ACC112 (cell line): ENCODE results near the gene IRGQ.
A peak's percentile ranks its signal among the peaks of the same experiment; 100 is the strongest.
"Not testable (repeated sequence)": the region's sequence is repeated elsewhere in the genome, so short reads cannot be mapped to it uniquely, and the experiment has no call there.

Source experiments
- H2AFZ ChIP-seq: fragments of 200-600 bp; sonication (generic); one replicate; pipeline ENCODE4 v1.6.0; 2017; ENCODE audit warnings: antibody characterized with exemption, low read length; ENCODE audit not compliant: unreplicated experiment
- H3K27ac ChIP-seq: fragments of 200-600 bp; sonication (generic); 2 replicates; pipeline ENCODE4 v1.5.1; 2014; ENCODE audit warnings: low read depth, mild to moderate bottlenecking, antibody characterized with exemption, low read length, moderate library complexity
- H3K27me3 ChIP-seq: fragments of 200-600 bp; sonication (generic); 2 replicates; pipeline ENCODE4 v1.6.1; 2014; ENCODE audit warnings: mild to moderate bottlenecking, antibody characterized with exemption, low read length, moderate library complexity, mixed read lengths; ENCODE audit not compliant: insufficient read depth
- H3K36me3 ChIP-seq: fragments of 200-600 bp; sonication (generic); 2 replicates; pipeline ENCODE4 v1.6.1; 2016; ENCODE audit warnings: mild to moderate bottlenecking, antibody characterized with exemption, low read length, moderate library complexity, mixed read lengths; ENCODE audit not compliant: insufficient read depth
- H3K4me1 ChIP-seq: fragments of 200-600 bp; sonication (generic); one replicate; pipeline ENCODE4 v1.6.1; 2016; ENCODE audit warnings: low read length, mixed read lengths; ENCODE audit not compliant: insufficient read depth, unreplicated experiment, control insufficient read depth
- H3K4me3 ChIP-seq: fragments of 200-600 bp; sonication (generic); 2 replicates; pipeline ENCODE4 v1.5.1; 2014; ENCODE audit warnings: mild to moderate bottlenecking, low read depth, low read length
- H3K79me2 ChIP-seq: fragments of 200-600 bp; sonication (generic); one replicate; pipeline ENCODE4 v1.6.0; 2016; ENCODE audit warnings: low read length; ENCODE audit not compliant: control insufficient read depth, unreplicated experiment, insufficient read depth

The IRGQ gene

DNA sequence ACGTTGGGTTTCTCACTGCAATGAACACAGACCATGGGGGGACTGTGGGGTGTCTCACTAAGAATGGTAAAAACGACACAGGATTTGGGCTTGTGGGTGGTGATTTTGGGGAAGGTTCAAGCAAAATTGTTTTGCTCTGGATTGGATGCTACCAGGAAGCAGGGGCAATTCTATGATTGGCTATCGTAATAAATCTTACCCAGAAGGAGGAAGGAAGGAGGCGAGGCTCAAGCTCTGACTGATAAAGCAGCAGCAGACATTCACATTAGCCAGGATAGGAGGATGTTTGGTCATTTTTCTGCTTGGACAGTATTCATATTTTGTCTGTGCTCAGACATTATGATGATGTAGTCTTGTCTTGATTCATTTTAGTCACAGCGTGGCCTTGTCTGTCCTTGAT, 1.9 kb upstream of the IRGQ start:
- Histone ChIP-seq H3K79me2 (peaks cover 28% of the 10 kb centered on the region), H3K27ac (no peak overlapping the region), H3K4me3 (peak overlapping the region; percentile 91), H3K4me1 (peaks cover 10% of the 10 kb centered on the region), H2AFZ (no peak overlapping the region), H3K36me3 (no peaks in the 10 kb centered on the region), H3K27me3 (no peaks in the 10 kb centered on the region)

- H3K4me1 ChIP-seq = peaks cover 10% of the 10 kb centered on the region
- peak overlapping the region; percentile 84 for H2AFZ ChIP-seq
- peak overlapping the region; percentile 91 for H3K4me3 ChIP-seq
- H3K79me2 ChIP-seq = peaks cover 32% of the 10 kb centered on the region
- H3K27ac ChIP-seq = peak overlapping the region; percentile 94
- H3K27me3 ChIP-seq = no peaks in the 10 kb centered on the region
- H3K36me3 ChIP-seq = no peaks in the 10 kb centered on the region
Measured at GRCh38 chr19:43596842-43597461, 1.0 kb upstream of the IRGQ start.

DNA sequence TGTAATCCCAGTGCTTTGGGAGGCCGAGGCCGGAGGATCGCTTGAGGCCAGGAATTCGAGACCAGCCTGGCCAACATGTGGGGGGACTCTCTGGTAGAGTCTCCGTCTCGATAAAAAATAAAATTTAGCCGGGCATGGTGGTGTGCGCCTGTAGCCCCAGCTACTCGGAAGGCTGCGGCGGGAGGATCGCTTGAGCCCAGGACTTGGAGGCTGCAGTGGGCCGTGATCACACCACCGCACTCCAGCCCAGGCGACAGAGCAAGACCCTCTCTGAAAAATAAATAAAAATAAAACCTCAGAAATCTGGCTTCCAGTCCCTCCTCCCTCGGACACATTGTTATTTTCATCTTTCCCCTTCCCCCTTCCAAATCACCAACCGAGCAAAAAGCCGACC, 332 bp downstream of the IRGQ start:
- Histone ChIP-seq H3K27me3 (no peaks in the 10 kb centered on the region), H3K27ac (peak overlapping the region; percentile 78), H3K4me3 (peak overlapping the region; percentile 90), H2AFZ (no peak overlapping the region), H3K36me3 (no peaks in the 10 kb centered on the region), H3K4me1 (peaks cover 10% of the 10 kb centered on the region), H3K79me2 (peaks cover 32% of the 10 kb centered on the region)

- H3K79me2 ChIP-seq = peaks cover 32% of the 10 kb centered on the region
- H3K36me3 ChIP-seq = no peaks in the 10 kb centered on the region
- no peaks in the 10 kb centered on the region for H3K27me3 ChIP-seq
- peaks cover 10% of the 10 kb centered on the region for H3K4me1 ChIP-seq
- H3K4me3 ChIP-seq = peak overlapping the region; percentile 90
- no peak overlapping the region for H2AFZ ChIP-seq
- H3K27ac ChIP-seq = peak overlapping the region; percentile 78
Measured at GRCh38 chr19:43594710-43595604, 977 bp downstream of the IRGQ start.

DNA sequence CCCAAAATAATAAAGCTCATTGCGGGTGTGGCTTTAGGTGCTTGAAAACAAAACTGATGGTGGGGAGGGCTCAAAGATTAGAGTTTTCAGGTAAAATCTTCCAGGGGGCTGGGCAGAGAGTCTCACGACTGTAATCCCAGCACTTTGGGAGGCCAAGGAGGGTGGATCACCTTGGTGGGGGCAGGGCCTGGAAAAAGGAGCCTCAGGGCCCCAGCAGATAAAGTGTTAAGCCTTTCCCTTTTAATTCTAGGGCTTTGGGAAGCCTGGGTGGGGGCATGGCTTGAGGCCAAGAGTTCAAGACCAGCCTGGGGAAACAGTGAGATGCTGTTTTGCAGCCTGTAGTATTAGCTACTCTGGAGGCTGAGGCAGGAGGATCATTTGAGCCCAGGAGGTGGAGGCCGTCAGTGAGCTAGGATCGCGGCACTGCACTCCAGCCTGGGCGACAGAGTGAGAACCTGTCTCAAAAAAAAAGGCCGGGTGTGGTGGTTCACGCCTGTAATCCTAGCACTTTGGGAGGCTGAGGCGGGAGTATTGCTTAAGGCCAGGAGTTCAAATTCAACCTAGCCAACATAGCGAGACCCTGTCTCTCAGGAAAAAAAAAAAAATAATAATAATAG, 1.7 kb downstream of the IRGQ start:
- Histone ChIP-seq H3K4me3 (peak overlapping the region; percentile 90; the same call in 1 of the 2 replicates), H3K79me2 (peaks cover 32% of the 10 kb centered on the region), H3K4me1 (peaks cover 10% of the 10 kb centered on the region), H3K36me3 (no peaks in the 10 kb centered on the region), H3K27ac (no peak overlapping the region), H2AFZ (no peak overlapping the region), H3K27me3 (no peaks in the 10 kb centered on the region)

- Histone ChIP-seq H3K4me1 (peaks cover 10% of the 10 kb centered on the region), H3K36me3 (no peaks in the 10 kb centered on the region), H3K27ac (no peak overlapping the region), H2AFZ (no peak overlapping the region), H3K4me3 (no peak overlapping the region), H3K27me3 (no peaks in the 10 kb centered on the region), H3K79me2 (peaks cover 25% of the 10 kb centered on the region)
Measured at GRCh38 chr19:43592800-43593350, 3.1 kb downstream of the IRGQ start.

- Histone ChIP-seq H3K4me3 (no peak overlapping the region), H3K27ac (no peak overlapping the region), H3K27me3 (no peaks in the 10 kb centered on the region), H3K79me2 (peaks cover 18% of the 10 kb centered on the region), H3K4me1 (peaks cover 3% of the 10 kb centered on the region), H2AFZ (no peak overlapping the region), H3K36me3 (no peaks in the 10 kb centered on the region)
Measured at GRCh38 chr19:43591904-43592772, 3.8 kb downstream of the IRGQ start.

DNA sequence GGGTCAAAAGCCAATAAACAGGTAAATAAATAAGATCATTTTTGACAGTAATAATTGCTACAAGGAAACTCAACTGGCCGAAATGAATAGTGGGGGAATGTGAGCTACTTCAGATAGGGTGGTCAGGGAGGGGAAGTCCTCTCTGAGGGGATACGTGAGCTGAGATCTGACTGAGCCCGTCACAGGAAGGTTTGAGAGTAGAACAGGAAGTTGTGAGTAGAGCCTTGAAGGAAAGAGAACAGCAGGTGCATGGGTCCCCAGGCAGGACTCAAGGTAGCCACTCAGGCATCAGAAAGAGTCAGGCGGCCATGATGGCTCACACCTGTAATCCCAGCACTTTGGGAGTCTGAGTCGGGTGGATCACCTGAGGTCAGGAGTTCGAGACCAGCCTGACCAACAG, 6.3 kb downstream of the IRGQ start:
- H2AFZ ChIP-seq = no peak overlapping the region
- H3K4me1 ChIP-seq = no peaks in the 10 kb centered on the region
- H3K79me2 ChIP-seq = peaks cover 15% of the 10 kb centered on the region
- no peaks in the 10 kb centered on the region for H3K36me3 ChIP-seq
- no peak overlapping the region for H3K27ac ChIP-seq
- H3K4me3 ChIP-seq = no peak overlapping the region
- H3K27me3 ChIP-seq = no peaks in the 10 kb centered on the region

GRCh38 chr19:43589277-43589676, 6.7 kb downstream of the IRGQ start:
- H3K4me3 ChIP-seq = no peak overlapping the region
- H2AFZ ChIP-seq = no peak overlapping the region
- H3K36me3 ChIP-seq = no peaks in the 10 kb centered on the region
- no peaks in the 10 kb centered on the region for H3K27me3 ChIP-seq
- H3K27ac ChIP-seq = no peak overlapping the region
- peaks cover 14% of the 10 kb centered on the region for H3K79me2 ChIP-seq
- H3K4me1 ChIP-seq = no peaks in the 10 kb centered on the region

GRCh38 chr19:43587029-43587428, 8.9 kb downstream of the IRGQ start:
- not testable (repeated sequence) for H3K4me3 ChIP-seq, H2AFZ ChIP-seq, H3K27ac ChIP-seq, H3K36me3 ChIP-seq, H3K79me2 ChIP-seq, H3K4me1 ChIP-seq, H3K27me3 ChIP-seq
